HG03139 (cell line): ENCODE measurements around the gene DELE1.

Source experiments
- ATAC-seq: cut with Tn5 transposase; IDR thresholded peaks from one replicate; pipeline ENCODE4 v1.9.1; 2021; ENCODE audit not compliant: unreplicated experiment

DELE1 gene

DNA sequence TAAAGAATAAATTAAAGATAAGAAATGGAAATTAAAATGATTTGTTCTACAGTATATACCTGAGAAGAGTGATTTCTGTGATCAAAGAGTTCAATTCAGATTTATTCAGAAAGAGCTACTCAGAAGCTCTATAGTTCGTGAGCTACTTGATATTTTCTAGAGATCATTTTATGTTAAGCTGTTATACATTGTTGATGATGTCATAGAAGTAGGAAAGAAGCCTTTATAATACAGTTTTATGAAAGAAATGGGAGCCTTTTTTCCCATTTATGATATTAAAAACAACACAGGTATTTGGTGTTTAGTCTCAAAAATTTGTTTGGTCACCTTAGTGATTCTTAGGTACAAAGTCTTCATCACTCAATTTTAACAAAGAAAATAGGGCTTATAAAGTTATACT, 66.0 kb downstream of the DELE1 start:
- no peak for ATAC-seq
